Uterus (tissue), 2 donors: Measurements from ENCODE around the gene PHF12.

Source experiments
- CTCF ChIP-seq, 4 experiments: fragments of 200-600 bp in 2 of 4; fragments of 450-650 bp in 2 of 4; sonication (generic) in 2 of 4; IDR thresholded peaks; one replicate each; pipeline ENCODE4 v1.5.1; 2016 to 2019; ENCODE audit warnings: antibody characterized with exemption in 4 of 4, mild to moderate bottlenecking in 2 of 4, moderate library complexity in 1 of 4
- POLR2A ChIP-seq, 2 donors: fragments of 450-650 bp; IDR thresholded peaks; one replicate each; pipeline ENCODE4 v1.6.1; 2016; ENCODE audit warnings: antibody characterized with exemption in 2 of 2, mild to moderate bottlenecking in 1 of 2, moderate library complexity in 1 of 2

DNA sequence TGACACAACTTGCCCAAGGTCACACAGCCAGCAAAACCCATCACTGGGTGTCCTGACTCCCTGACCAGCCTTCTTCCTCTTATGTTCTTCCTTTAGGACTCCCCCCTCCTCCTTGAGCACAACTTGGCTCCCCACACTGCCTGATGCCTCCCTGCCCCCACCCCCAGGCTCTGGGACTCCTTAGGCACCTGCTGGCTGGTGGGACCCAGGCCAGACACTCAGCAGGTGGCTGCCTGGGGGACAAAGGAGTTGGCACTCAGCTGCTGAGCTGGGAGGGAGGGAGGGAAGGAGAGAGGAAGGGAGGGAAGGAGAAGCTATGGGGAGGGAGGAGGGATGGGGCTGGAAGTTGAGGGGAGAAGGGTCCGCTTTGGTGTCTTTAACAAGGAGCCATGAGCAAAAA lies 46.5 kb upstream of the PHF12 start:
- no peak for TF ChIP-seq CTCF (IDR thresholded peaks at IDR 0.05)
- TF ChIP-seq POLR2A (IDR thresholded peaks at IDR 0.05): no peak
